ENCODE results near the gene MARCHF9.
"Not testable (repeated sequence)": the region's sequence is repeated elsewhere in the genome, so short reads cannot be mapped to it uniquely, and the experiment has no call there.

MARCHF9 gene

GRCh38 chr12:57716305-57716704, 38.6 kb upstream of the MARCHF9 start:
- H3K27ac ChIP-seq, result no peak overlapping the region
- no peak for TF ChIP-seq ZFX (IDR thresholded peaks at IDR 0.05)

DNA sequence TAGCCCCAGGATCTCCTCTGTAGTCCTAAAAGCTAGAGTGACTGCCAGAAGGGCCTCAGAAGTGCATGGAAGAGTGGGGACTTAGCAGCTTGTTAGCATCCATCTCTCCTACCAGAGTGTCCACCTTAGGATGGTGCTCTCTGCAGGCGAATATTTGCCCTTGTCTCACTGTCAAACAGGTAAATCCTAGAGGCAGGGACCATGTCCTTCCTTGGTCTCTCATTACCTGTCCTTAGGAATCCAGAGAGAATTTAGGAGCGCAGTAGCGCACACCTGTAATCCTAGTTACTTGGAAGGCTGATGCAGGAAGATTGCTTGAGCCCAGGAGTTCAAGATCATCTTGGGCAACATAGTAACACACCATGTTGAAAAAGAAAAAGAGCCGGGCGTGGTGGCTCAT, 37.8 kb upstream of the MARCHF9 start:
- no peak overlapping the region for H3K27ac ChIP-seq
- TF ChIP-seq CTCF (conservative IDR thresholded peaks at IDR 0.05), result no peak
- TF ChIP-seq ZFX (IDR thresholded peaks at IDR 0.05), result no peak

DNA sequence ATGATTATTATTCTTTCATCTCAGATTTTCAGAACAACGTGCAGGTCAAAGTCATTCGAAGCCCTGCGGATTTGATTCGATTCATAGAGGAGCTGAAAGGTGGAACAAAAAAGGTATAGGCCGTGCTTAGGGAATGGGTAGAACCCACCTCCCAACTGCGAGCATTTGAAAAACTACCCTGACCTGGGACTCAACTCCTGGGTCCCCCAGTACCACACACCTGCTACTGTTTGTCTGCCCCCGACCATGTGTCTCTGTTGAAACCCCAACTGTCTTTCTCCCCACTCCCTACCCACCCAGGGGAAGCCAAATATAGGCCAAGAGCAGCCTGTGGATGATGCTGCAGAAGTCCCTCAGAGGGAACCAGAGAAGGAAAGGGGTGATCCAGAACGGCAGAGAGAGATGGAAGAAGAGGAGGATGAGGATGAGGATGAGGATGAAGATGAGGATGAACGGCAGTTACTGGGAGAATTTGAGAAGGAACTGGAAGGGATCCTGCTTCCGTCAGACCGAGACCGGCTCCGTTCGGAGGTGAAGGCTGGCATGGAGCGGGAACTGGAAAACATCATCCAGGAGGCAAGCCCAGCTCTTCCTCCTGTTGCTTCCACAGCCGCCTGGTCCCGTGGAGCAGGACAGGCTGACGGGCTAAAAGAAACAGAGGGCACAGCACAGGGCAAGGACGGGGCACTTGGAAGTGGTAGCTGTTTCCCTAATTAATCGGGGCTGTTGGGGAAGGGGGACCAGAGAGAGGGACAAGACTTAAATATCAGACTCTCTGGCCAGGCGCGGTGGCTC, 36.9 kb upstream of the MARCHF9 start:
- no peak for TF ChIP-seq CTCF (conservative IDR thresholded peaks at IDR 0.05)
- TF ChIP-seq ZFX (IDR thresholded peaks at IDR 0.05), result no peak
- H3K27ac ChIP-seq, result no peak overlapping the region

DNA sequence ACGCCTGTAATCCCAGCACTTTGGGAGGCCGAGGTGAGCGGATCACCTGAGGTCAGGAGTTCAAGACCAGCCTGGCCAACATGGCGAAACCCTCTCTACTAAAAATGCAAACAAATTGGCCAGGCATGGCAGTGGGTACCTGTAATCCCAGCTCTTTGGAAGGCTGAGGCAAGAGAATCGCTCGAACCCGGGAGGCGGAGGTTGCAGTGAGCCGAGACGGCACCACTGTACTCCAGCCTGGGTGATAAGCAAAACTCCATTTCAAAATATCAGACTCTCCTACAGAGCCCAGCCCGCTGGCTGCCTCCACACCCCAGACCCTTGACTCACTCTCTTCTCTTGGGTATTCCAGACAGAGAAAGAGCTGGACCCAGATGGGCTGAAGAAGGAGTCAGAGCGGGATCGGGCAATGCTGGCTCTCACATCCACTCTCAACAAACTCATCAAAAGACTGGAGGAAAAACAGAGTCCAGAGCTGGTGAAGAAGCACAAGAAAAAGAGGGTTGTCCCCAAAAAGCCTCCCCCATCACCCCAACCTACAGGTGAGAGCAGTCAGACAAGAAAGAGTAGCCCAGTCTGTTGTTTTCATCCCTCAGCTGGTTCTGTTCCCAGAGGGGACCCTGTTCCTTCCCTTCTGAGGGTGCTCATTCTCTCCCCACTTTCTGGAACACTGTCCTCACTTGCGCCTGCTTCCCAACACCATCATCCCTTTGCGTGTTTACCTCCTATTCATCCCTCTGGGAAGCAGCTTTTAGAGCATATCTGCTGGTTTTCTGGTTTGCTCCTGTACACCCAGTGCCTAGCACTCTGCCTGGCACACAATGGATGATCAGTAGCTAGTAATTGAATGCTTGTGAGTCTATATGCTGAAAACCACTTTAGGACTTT, 36.0 kb upstream of the MARCHF9 start:
- TF ChIP-seq CTCF (conservative IDR thresholded peaks at IDR 0.05) (no peak), ZFX (IDR thresholded peaks at IDR 0.05) (no peak)
- no peak overlapping the region for H3K27ac ChIP-seq

DNA sequence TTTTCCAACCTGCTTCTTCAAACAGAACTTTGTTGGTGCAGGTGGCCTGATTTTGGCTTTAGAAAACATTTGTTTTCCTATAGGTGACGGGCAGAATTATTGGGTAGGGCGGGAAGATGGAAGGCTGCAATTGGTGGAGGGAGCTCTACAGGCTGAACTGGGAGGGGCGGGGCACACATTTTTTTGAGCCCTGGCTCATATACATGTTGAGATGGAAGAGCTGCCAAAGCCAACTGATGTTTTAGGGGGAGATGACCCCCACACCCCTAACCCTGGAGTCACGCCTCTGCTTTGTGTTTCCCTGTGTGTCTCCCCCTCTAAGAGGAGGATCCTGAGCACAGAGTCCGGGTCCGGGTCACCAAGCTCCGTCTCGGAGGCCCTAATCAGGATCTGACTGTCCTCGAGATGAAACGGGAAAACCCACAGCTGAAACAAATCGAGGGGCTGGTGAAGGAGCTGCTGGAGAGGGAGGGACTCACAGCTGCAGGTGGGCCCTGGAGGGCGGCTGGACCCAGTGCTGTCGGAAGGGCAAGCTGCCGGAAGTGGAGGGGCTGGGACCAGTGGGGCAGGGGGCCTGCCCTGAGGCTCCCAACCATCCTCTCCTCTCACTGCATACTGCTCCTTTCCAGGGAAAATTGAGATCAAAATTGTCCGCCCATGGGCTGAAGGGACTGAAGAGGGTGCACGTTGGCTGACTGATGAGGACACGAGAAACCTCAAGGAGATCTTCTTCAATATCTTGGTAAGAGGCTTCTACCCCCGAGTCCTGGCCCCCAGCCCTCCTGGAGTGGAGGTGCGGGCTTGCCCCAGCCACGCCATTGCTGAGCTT, 34.9 kb upstream of the MARCHF9 start:
- TF ChIP-seq ZFX (IDR thresholded peaks at IDR 0.05) (no peak), CTCF (conservative IDR thresholded peaks at IDR 0.05) (no peak)
- H3K27ac ChIP-seq, result no peak overlapping the region

DNA sequence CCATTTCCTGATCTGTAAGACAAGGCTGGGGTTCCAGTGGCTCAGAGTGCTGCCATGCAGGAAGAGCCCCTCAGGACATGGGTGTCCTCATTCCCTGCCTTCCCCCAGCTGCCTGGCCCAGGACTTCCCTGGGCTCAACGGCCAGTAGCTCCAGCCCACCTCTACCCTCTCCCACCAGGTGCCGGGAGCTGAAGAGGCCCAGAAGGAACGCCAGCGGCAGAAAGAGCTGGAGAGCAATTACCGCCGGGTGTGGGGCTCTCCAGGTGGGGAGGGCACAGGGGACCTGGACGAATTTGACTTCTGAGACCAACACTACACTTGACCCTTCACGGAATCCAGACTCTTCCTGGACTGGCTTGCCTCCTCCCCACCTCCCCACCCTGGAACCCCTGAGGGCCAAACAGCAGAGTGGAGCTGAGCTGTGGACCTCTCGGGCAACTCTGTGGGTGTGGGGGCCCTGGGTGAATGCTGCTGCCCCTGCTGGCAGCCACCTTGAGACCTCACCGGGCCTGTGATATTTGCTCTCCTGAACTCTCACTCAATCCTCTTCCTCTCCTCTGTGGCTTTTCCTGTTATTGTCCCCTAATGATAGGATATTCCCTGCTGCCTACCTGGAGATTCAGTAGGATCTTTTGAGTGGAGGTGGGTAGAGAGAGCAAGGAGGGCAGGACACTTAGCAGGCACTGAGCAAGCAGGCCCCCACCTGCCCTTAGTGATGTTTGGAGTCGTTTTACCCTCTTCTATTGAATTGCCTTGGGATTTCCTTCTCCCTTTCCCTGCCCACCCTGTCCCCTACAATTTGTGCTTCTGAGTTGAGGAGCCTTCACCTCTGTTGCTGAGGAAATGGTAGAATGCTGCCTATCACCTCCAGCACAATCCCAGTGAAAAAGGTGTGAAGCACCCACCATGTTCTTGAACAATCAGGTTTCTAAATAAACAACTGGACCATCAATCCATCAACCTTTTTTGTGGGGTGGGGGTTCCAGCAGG, 34.0 kb upstream of the MARCHF9 start:
- TF ChIP-seq ZFX (IDR thresholded peaks at IDR 0.05) (no peak), CTCF (conservative IDR thresholded peaks at IDR 0.05) (no peak)
- H3K27ac ChIP-seq, result no peak overlapping the region

DNA sequence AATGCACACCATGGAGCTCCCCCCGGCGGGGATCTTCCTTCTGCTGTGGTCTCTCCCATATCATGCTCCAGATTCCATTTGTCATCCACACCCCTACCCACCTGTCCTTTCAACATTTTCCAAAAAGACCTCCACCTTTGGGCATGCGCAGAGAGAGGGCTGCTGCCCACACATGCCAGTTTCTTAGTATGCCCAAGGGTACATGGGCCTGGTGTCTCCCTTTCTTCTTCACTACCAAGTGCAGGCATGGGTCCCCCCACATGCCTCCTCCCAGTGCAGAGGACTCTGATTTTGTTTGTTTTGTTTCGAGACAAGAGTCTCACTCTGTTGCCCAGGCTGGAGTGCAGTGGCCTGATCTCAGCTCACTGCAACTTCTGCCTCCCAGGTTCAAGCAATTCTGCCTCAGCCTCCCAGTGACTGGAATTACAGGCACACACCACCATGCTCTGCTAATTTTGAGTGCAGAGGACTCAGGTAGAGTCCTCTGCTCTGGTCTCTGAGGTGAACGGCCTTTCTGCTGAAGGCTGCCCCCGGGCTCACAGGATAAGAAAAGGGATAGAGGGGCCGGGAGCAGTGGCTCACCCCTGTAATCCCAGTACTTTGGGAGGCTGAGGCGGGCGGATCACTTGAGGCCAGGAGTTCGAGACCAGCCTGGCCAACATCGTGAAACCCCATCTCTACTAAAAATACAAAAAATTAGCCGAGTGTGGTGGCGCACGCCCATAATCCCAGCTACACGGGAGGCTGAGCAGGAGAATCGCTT, 32.9 kb upstream of the MARCHF9 start:
- H3K27ac ChIP-seq, result not testable (repeated sequence)
